ENCODE results near the gene PITPNM3.

PITPNM3 gene

DNA sequence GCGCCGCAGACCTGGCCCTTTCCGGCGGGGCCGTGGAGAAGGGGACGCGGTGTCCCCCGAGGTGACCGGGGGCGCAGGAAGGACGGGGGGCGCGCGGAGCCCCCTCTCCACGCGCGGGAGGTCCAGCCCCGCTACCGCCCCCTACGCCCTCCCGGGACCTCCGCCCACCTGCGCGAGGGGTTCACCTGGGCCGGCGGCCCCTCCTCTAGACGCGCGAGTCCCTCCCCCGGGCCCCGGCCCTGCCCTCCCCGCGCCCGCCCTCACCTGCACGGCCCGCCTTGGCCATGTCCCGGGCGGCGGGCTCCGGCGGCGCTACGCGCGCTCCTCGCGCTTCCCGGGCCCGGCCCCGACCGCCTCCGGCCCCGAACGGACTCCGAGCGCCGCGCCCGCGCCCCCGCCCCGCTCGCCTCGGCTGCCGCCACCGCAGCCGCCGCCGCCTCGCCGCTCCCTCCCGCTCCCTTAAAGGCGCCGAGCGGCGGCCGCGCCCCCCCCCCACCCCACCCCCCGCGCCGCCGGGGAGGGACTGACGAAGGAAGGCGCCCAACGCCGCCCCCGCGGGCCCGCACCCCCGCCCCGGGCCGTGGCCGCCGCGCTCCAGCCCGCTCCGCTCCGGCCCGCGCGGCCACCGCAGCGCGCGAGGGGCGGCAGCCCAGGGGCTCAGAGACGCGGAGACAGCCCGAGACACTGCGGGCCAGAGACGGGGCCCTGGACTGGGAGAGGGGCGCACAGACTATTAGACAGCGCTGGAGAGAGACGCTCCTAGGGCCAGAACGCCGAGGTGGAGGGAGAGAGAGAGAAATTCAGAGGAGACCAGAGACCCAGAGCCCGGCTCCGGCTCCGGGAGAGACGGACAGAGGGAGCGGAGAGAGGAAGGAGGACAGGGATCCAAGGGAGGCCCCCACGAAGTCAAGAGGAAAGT is at the start of gene PITPNM3:
Gene PITPNM3, minus strand, starts transcription at position 435 of the 919 bp plus-strand sequence. Its CDS starts 149 bp downstream, at position 286.
- DNase-seq (ENCODE audit: extremely low spot score) = no peak
- TF ChIP-seq, protein P1, sequence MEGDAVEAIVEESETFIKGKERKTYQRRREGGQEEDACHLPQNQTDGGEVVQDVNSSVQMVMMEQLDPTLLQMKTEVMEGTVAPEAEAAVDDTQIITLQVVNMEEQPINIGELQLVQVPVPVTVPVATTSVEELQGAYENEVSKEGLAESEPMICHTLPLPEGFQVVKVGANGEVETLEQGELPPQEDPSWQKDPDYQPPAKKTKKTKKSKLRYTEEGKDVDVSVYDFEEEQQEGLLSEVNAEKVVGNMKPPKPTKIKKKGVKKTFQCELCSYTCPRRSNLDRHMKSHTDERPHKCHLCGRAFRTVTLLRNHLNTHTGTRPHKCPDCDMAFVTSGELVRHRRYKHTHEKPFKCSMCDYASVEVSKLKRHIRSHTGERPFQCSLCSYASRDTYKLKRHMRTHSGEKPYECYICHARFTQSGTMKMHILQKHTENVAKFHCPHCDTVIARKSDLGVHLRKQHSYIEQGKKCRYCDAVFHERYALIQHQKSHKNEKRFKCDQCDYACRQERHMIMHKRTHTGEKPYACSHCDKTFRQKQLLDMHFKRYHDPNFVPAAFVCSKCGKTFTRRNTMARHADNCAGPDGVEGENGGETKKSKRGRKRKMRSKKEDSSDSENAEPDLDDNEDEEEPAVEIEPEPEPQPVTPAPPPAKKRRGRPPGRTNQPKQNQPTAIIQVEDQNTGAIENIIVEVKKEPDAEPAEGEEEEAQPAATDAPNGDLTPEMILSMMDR (IDR thresholded peaks at IDR 0.05; ENCODE audit: control extremely low read depth, extremely low read depth, low read depth, missing control alignments) = no peak
- ChIA-PET CTCF (no interaction called here), POLR2A (no interaction called here)

- POLR2A ChIA-PET = interaction anchor here (0.6 kb wide), 1 partner anchor 23 kb away, joined by 3 read pairs; no protein-coding TSS in a partner anchor
- TF ChIP-seq, protein P1 (IDR thresholded peaks at IDR 0.05; ENCODE audit: control extremely low read depth, extremely low read depth, low read depth, missing control alignments) = no peak
- DNase-seq (ENCODE audit: extremely low spot score) = no peak
- CTCF ChIA-PET = interaction anchor here (0.9 kb wide), 1 partner anchor 132 kb away, joined by 3 read pairs; no protein-coding TSS in a partner anchor
Observed at GRCh38 chr17:6605142-6605541, 48.8 kb upstream of the PITPNM3 start.

DNA sequence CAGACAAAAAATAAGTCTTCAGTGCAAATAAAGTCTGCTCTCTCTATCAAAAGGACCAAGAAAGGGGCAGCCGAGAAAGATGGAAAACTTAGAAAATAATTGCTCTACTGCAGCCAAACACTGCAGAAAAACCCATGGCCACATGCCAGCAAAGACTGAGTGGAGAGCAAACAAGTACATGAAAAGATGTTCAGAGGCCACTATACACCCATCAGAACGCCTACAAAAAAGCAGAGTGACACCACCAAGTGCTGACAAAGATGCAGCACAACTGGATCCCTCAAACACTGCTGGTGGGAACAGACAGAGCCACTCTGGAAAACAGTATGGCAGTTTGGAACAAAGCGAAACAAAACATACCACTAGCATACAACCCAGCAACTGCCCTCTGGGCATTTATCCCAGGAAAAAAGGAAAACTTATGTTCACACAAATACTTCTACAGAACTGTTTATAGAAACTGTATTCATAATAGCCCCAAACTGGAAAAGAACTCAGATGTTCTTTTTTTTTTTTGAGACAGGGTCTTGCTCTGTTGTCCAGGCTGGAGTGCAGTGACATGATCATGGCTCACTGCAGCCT is 47.5 kb upstream of the PITPNM3 start:
- DNase-seq (ENCODE audit: extremely low spot score) = no peak
- TF ChIP-seq, protein P1 (IDR thresholded peaks at IDR 0.05; ENCODE audit: control extremely low read depth, extremely low read depth, low read depth, missing control alignments) = no peak
- ChIA-PET POLR2A (no interaction called here), CTCF (no interaction called here)

DNA sequence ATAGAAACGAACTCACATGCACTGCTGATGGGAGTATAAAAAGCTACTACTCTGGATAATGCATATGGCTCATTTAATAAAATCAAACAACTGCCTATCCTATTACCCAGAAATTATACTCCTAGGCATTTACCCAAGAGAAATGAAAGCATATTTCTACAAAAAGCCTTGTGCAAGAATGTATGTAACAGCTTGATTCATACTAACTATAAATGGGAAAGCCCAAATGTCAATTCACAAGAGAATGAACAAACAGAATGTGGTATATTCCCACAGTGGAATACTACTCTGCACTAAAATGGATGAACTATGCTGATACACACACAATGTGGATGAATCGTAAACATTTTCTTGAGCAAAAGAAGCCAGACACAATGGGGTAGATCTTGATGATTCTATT is 45.8 kb upstream of the PITPNM3 start:
- ChIA-PET POLR2A (no interaction called here), CTCF (interaction anchor here (1.0 kb wide), 1 partner anchor 26 kb away, joined by 3 read pairs; no protein-coding TSS in a partner anchor)
- TF ChIP-seq, protein P1 (IDR thresholded peaks at IDR 0.05; ENCODE audit: control extremely low read depth, extremely low read depth, low read depth, missing control alignments) = no peak
- DNase-seq (ENCODE audit: extremely low spot score) = no peak

- TF ChIP-seq, protein P1 (IDR thresholded peaks at IDR 0.05; ENCODE audit: control extremely low read depth, extremely low read depth, low read depth, missing control alignments) = no peak
- POLR2A ChIA-PET = no interaction called here
- no peak for DNase-seq (ENCODE audit: extremely low spot score)
- CTCF ChIA-PET = interaction anchor here (1.3 to 1.5 kb wide), 3 partner anchors 8 to 127 kb away, joined by 3 to 5 read pairs (median 5); no protein-coding TSS in a partner anchor
Observed at GRCh38 chr17:6599364-6599763, 43.0 kb upstream of the PITPNM3 start.

- TF ChIP-seq, protein P1 (IDR thresholded peaks at IDR 0.05; ENCODE audit: control extremely low read depth, extremely low read depth, low read depth, missing control alignments) = no peak
- POLR2A ChIA-PET = no interaction called here
- CTCF ChIA-PET = interaction anchor here (0.8 to 1.5 kb wide), 4 partner anchors 9 to 20 kb away, joined by 3 to 6 read pairs (median 4); no protein-coding TSS in a partner anchor
- DNase-seq (ENCODE audit: extremely low spot score) = no peak
Observed at GRCh38 chr17:6597727-6598126, 41.4 kb upstream of the PITPNM3 start.

Measured in GM10248 (cell line).